H9 (cell line): ENCODE results near the gene IFT57. TPM values are rescaled to one million over a fixed set of nuclear protein-coding genes. Genes with fewer than 3 reads are reported as not detected.

Source experiments
- DNase-seq: peaks from one replicate; pipeline ENCODE4 v3.0.0-alpha.2; 2017
- H2AFZ ChIP-seq: one replicate; pipeline ENCODE4 v1.6.1; 2013; ENCODE audit warnings: mild to moderate bottlenecking, low read length, control low read depth, moderate library complexity
- H2AK5ac ChIP-seq: 2 replicates; pipeline ENCODE4 v1.6.1; 2013; ENCODE audit warnings: low read length, control low read depth, mixed read lengths; ENCODE audit not compliant: insufficient read length
- H2BK120ac ChIP-seq: one replicate; pipeline ENCODE4 v1.6.1; 2013; ENCODE audit warnings: low read depth, mild to moderate bottlenecking, low read length, control low read depth, inconsistent platforms; ENCODE audit not compliant: poor library complexity, severe bottlenecking
- H2BK12ac ChIP-seq: 2 replicates; pipeline ENCODE4 v1.6.1; 2013; ENCODE audit warnings: low read length, control low read depth, mixed read lengths, low read depth; ENCODE audit not compliant: insufficient read length
- H2BK15ac ChIP-seq: 2 replicates; pipeline ENCODE4 v1.6.1; 2013; ENCODE audit warnings: low read depth, low read length, control low read depth
- H2BK20ac ChIP-seq: one replicate; pipeline ENCODE4 v1.6.1; 2013; ENCODE audit warnings: low read depth, mild to moderate bottlenecking, low read length, control low read depth, inconsistent platforms; ENCODE audit not compliant: poor library complexity, severe bottlenecking
- H2BK5ac ChIP-seq: 2 replicates; pipeline ENCODE4 v1.6.1; 2013; ENCODE audit warnings: low read length, control low read depth, mixed read lengths; ENCODE audit not compliant: insufficient read length
- H3K14ac ChIP-seq: 2 replicates; pipeline ENCODE4 v1.6.1; 2013; ENCODE audit warnings: low read length, control low read depth; ENCODE audit not compliant: insufficient read depth
- H3K18ac ChIP-seq: 2 replicates; pipeline ENCODE4 v1.6.1; 2013; ENCODE audit warnings: low read depth, mild to moderate bottlenecking, mixed read lengths, low read length, control low read depth; ENCODE audit not compliant: insufficient read length
- H3K23ac ChIP-seq: 2 replicates; pipeline ENCODE4 v1.6.1; 2013; ENCODE audit warnings: low read length, control low read depth, mixed read lengths, low read depth; ENCODE audit not compliant: insufficient read length
- H3K23me2 ChIP-seq: 2 replicates; pipeline ENCODE4 v1.6.1; 2013; ENCODE audit warnings: low read depth, mild to moderate bottlenecking, mixed read lengths, low read length, control low read depth; ENCODE audit not compliant: insufficient read length, poor library complexity, severe bottlenecking
- H3K27ac ChIP-seq: 2 replicates; pipeline ENCODE4 v1.5.1; 2013; ENCODE audit warnings: low read length, control low read depth, mixed read lengths, low read depth; ENCODE audit not compliant: insufficient read length
- H3K27me3 ChIP-seq: 2 replicates; pipeline ENCODE4 v1.6.1; 2013; ENCODE audit warnings: low read length, control low read depth, inconsistent platforms; ENCODE audit not compliant: insufficient read depth
- H3K4ac ChIP-seq: 2 replicates; pipeline ENCODE4 v1.6.1; 2013; ENCODE audit warnings: low read depth, mild to moderate bottlenecking, control low read depth, inconsistent platforms, low read length, moderate library complexity
- H3K4me1 ChIP-seq: 2 replicates; pipeline ENCODE4 v1.6.1; 2013; ENCODE audit warnings: low read length, control low read depth, inconsistent platforms; ENCODE audit not compliant: insufficient read depth
- H3K4me2 ChIP-seq: 2 replicates; pipeline ENCODE4 v1.6.1; 2013; ENCODE audit warnings: low read length, control low read depth, mixed read lengths; ENCODE audit not compliant: insufficient read length, insufficient read depth
- H3K56ac ChIP-seq: 2 replicates; pipeline ENCODE4 v1.6.1; 2013; ENCODE audit warnings: low read depth, mild to moderate bottlenecking, mixed read lengths, low read length, control low read depth; ENCODE audit not compliant: insufficient read length
- H3K79me1 ChIP-seq: 2 replicates; pipeline ENCODE4 v1.6.1; 2013; ENCODE audit warnings: low read depth, mild to moderate bottlenecking, moderate library complexity, low read length, control low read depth, inconsistent platforms; ENCODE audit not compliant: insufficient read depth, poor library complexity, severe bottlenecking
- H3K79me2 ChIP-seq: 2 replicates; pipeline ENCODE4 v1.6.1; 2013; ENCODE audit warnings: low read length, control low read depth, inconsistent platforms; ENCODE audit not compliant: insufficient read depth
- H3K9ac ChIP-seq: 2 replicates; pipeline ENCODE4 v1.6.1; 2013; ENCODE audit warnings: low read length, control low read depth, mixed read lengths; ENCODE audit not compliant: insufficient read length; ENCODE audit errors: extremely low read depth
- H3K9me3 ChIP-seq: one replicate; pipeline ENCODE4 v1.6.1; 2013; ENCODE audit warnings: low read depth, low read length, inconsistent platforms; ENCODE audit not compliant: control insufficient read depth
- H3T11ph ChIP-seq: one replicate; pipeline ENCODE4 v1.6.1; 2013; ENCODE audit warnings: mild to moderate bottlenecking, low read length, control low read depth, inconsistent platforms
- H4K20me1 ChIP-seq: one replicate; pipeline ENCODE4 v1.6.1; 2013; ENCODE audit not compliant: control insufficient read depth, insufficient read length, insufficient read depth
- H4K5ac ChIP-seq: 2 replicates; pipeline ENCODE4 v1.6.1; 2013; ENCODE audit warnings: low read depth, mild to moderate bottlenecking, mixed read lengths, low read length, control low read depth; ENCODE audit not compliant: insufficient read length
- H4K8ac ChIP-seq: replicated peaks from 2 replicates; pipeline ENCODE4 v1.6.1; 2013; ENCODE audit warnings: low read length, control low read depth, mixed read lengths, low read depth; ENCODE audit not compliant: insufficient read length
- H4K91ac ChIP-seq: 2 replicates; pipeline ENCODE4 v1.6.1; 2013; ENCODE audit warnings: low read depth, mild to moderate bottlenecking, moderate library complexity, mixed read lengths, low read length, control low read depth; ENCODE audit not compliant: insufficient read length
- H3K27ac Mint-ChIP-seq, 3 experiments: 2 replicates in 2 of 3; 3 replicates in 1 of 3; pipeline ENCODE4 v1.8.0; 2020 to 2021; ENCODE audit warnings: mixed read lengths in 3 of 3, mild to moderate bottlenecking in 1 of 3, moderate library complexity in 1 of 3
- H3K27me3 Mint-ChIP-seq: 2 replicates; pipeline ENCODE4 v1.8.0; 2021; ENCODE audit warnings: low read depth, mild to moderate bottlenecking, moderate library complexity, mixed read lengths
- H3K36me3 Mint-ChIP-seq, 3 experiments: 2 replicates in 2 of 3; 3 replicates in 1 of 3; pipeline ENCODE4 v1.8.0; 2020 to 2021; ENCODE audit warnings: low read depth in 3 of 3, mixed read lengths in 3 of 3; ENCODE audit not compliant: insufficient read depth in 1 of 3
- H3K4me1 Mint-ChIP-seq, 2 experiments: 2 replicates each; pipeline ENCODE4 v1.8.0; 2020; ENCODE audit warnings: mixed read lengths in 2 of 2
- H3K4me3 Mint-ChIP-seq, 2 experiments: 2 replicates in 1 of 2; 3 replicates in 1 of 2; pipeline ENCODE4 v1.8.0; 2020 to 2021; ENCODE audit warnings: mild to moderate bottlenecking in 2 of 2, mixed read lengths in 2 of 2, moderate library complexity in 1 of 2
- H3K9me3 Mint-ChIP-seq, 2 experiments: 2 replicates in 1 of 2; 3 replicates in 1 of 2; pipeline ENCODE4 v1.8.0; 2020; ENCODE audit warnings: mild to moderate bottlenecking in 2 of 2, mixed read lengths in 2 of 2, moderate library complexity in 1 of 2
- CTCF ChIP-seq: fragments of 200-600 bp; sonication (generic); conservative IDR thresholded peaks from 3 replicates; pipeline ENCODE4 v1.8.0; 2021; ENCODE audit warnings: antibody characterized with exemption, mild to moderate bottlenecking
- WGBS: extraction: QIAGEN DNeasy Blood & Tissue Kit; methylation state at CpG from one replicate; pipeline ENCODE4 v1.1.7; 2013; ENCODE audit warnings: missing lambda C conversion rate, low lambda C conversion rate, mixed read lengths; ENCODE audit not compliant: insufficient read length; ENCODE audit errors: extremely low coverage; 5-methylcytosine and 5-hydroxymethylcytosine counted together
- total RNA-seq: library from RNA; stranded (reverse); gene quantifications from 2 replicates; pipeline ENCODE4 v1.2.1, GENCODE V29; 2021

The IFT57 gene
- total RNA-seq, 1 experiment from 2014 or later, result 21.4 TPM

GRCh38 chr3:108124337-108125152 is 97.7 kb downstream of the IFT57 start:
- Histone ChIP-seq H3K4ac (no peak overlapping the region), H2AFZ (no peak overlapping the region), H2AK5ac (no peak overlapping the region), H3K23me2 (no peaks in the 10 kb centered on the region), H4K8ac (no peak overlapping the region), H2BK15ac (no peak overlapping the region), H4K5ac (no peak overlapping the region), H3K27ac (no peak overlapping the region), H3K56ac (no peak overlapping the region), H2BK120ac (no peak overlapping the region), H4K91ac (no peak overlapping the region), H3K14ac (no peak overlapping the region), H3K23ac (no peak overlapping the region), H3K9ac (no peak overlapping the region), H2BK20ac (no peak overlapping the region), H3K18ac (no peak overlapping the region), H2BK12ac (no peak overlapping the region), H2BK5ac (no peak overlapping the region), H3K4me1 (peaks cover 4% of the 10 kb centered on the region; the same call in 1 of the 2 replicates), H3K27me3 (no peaks in the 10 kb centered on the region), H3K79me2 (no peaks in the 10 kb centered on the region), H4K20me1 (no peaks in the 10 kb centered on the region), H3K9me3 (no peaks in the 10 kb centered on the region), H3T11ph (no peak overlapping the region), H3K79me1 (no peaks in the 10 kb centered on the region), H3K4me2 (no peak overlapping the region)
- DNase-seq, result no peak
- Mint-ChIP-seq H3K27me3 (no peaks in the 10 kb centered on the region; the same call in 1 of the 2 replicates), H3K4me3 (no peak overlapping the region), H3K4me1 (peaks cover 15 to 16% of the 10 kb centered on the region in 2 experiments), H3K9me3 (no peaks in the 10 kb centered on the region; a peak in 1 of 5 replicates), H3K27ac (peak overlapping the region in 2 of 3 experiments; percentile 55 to 76; a peak in 5 of 7 replicates), H3K36me3 (no peaks in the 10 kb centered on the region; a peak in 1 of 7 replicates)
- no peak for TF ChIP-seq CTCF
- WGBS, result no CpG with 5 or more reads among the region's 10 CpGs
